Peyer's patch (tissue), 4 donors: Measurements from ENCODE around the gene ZBTB14. TPM values are rescaled to one million over a fixed set of nuclear protein-coding genes. Genes with fewer than 3 reads are reported as not detected.

Experiments
- DNase-seq, 3 donors: peaks; one replicate each; pipeline ENCODE4 v3.0.0-alpha.2; 2017 to 2019
- H3K27ac ChIP-seq, 4 donors: fragments of 200-600 bp; sonication (generic); one replicate each; pipeline ENCODE4 v1.5.1; 2016 to 2019
- H3K27me3 ChIP-seq, 2 donors: fragments of 200-600 bp; sonication (generic); one replicate each; pipeline ENCODE4 v1.5.1; 2019
- H3K36me3 ChIP-seq, 3 donors: fragments of 200-600 bp; sonication (generic); one replicate each; pipeline ENCODE4 v1.5.1; 2016 to 2019
- H3K4me1 ChIP-seq, 4 donors: fragments of 200-600 bp; sonication (generic); one replicate each; pipeline ENCODE4 v1.5.1; 2016 to 2019
- H3K4me3 ChIP-seq, 4 donors: fragments of 200-600 bp; sonication (generic); 1 replicate in 3 of 4; 2 replicates in 1 of 4; pipeline ENCODE4 v1.5.1; 2016 to 2019; ENCODE audit warnings: mild to moderate bottlenecking in 1 of 4
- H3K9me3 ChIP-seq, 4 donors: fragments of 200-600 bp; sonication (generic); one replicate each; pipeline ENCODE4 v1.5.1; 2016 to 2019; ENCODE audit warnings: mild to moderate bottlenecking in 1 of 4
- CTCF ChIP-seq, 6 experiments: fragments of 450-650 bp in 4 of 6; fragments of 200-600 bp in 2 of 6; sonication (generic) in 1 of 6; IDR thresholded peaks; one replicate each; pipeline ENCODE4 v1.5.1; 2017 to 2019; ENCODE audit warnings: antibody characterized with exemption in 6 of 6, mild to moderate bottlenecking in 3 of 6, moderate library complexity in 1 of 6
- POLR2A ChIP-seq, 2 donors: fragments of 450-650 bp; IDR thresholded peaks; one replicate each; pipeline ENCODE4 v1.5.1; 2017; ENCODE audit warnings: antibody characterized with exemption in 2 of 2, mild to moderate bottlenecking in 2 of 2, moderate library complexity in 2 of 2
- total RNA-seq, 4 donors: library from RNA; depleted of rRNA; stranded (reverse); fragments of >200 nt; gene quantifications; one replicate each; pipeline ENCODE4 v1.1.0, GENCODE V29; 2016

ZBTB14 gene
- total RNA-seq, 4 donors from 2014 or later = 5.8 to 15.0 (median 11.9) TPM

- Histone ChIP-seq H3K36me3 (peaks cover 0 to 8% (median 0%) of the 10 kb centered on the region in 3 donors), H3K4me3 (peak overlapping the region; percentile 81 to 96 (median 94)), H3K9me3 (no peaks in the 10 kb centered on the region), H3K4me1 (peaks cover 0 to 8% (median 2%) of the 10 kb centered on the region in 4 donors), H3K27me3 (no peaks in the 10 kb centered on the region), H3K27ac (peak overlapping the region; percentile 99 to 100 (median 100))
- no peak for TF ChIP-seq CTCF (IDR thresholded peaks at IDR 0.05)
- TF ChIP-seq POLR2A (IDR thresholded peaks at IDR 0.05) = peak in 1 of 2 donors; percentile 11
- peak; percentile 62 to 87 (median 82) for DNase-seq
Measured at GRCh38 chr18:5296706-5297320, 1.3 kb upstream of the ZBTB14 start.

- H3K4me3 ChIP-seq = peak overlapping the region; percentile 81 to 96 (median 94)
- peaks cover 0 to 8% (median 2%) of the 10 kb centered on the region in 4 donors for H3K4me1 ChIP-seq
- DNase-seq = peak; percentile 95 to 98 (median 98)
- TF ChIP-seq POLR2A (IDR thresholded peaks at IDR 0.05) (peak; percentile 36 to 62), CTCF (IDR thresholded peaks at IDR 0.05) (no peak)
- H3K9me3 ChIP-seq = no peaks in the 10 kb centered on the region
- no peaks in the 10 kb centered on the region for H3K27me3 ChIP-seq
- H3K36me3 ChIP-seq = peaks cover 0 to 15% (median 0%) of the 10 kb centered on the region in 3 donors
- H3K27ac ChIP-seq = peak overlapping the region; percentile 99 to 100 (median 100)
Measured at GRCh38 chr18:5295981-5296705, 617 bp upstream of the ZBTB14 start.

DNA sequence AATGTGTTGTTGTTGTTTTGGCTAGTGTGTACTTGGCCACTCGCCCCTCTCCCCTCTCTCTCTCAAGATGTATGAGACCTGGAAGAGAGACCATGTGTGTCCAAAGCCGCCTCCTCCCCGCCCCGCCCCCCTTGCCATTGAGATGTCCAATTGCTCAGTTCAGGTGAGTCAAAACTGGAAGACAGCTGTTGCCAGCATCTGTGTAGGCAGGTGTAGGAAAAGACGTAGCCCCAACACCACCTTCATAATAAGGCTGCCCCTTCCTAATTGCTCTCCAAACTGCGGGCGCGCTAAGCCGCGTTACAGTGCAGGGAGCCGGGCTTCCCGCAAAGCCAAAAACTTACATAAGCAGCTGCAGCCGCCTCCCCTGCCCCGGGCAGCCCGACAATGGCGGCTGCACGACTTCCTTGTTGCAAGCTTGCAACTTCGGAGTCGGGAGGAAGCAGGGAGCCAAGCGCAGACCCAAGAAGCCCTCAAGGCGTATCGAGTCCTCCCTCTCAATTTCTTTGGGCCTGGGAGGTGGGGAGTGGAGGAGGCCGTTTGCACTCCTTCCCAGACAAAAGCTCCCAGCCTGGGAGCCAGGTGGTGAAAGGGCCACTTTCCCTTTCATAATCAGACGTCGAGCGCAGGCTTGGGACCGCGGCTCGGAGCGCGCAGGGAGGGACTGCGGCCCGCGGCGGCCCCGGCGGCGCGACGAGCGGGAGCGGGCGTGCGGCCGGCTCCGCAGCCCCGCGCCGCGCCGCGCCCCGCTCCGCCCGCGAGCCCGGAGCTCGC, 882 bp downstream of the ZBTB14 start:
- peak; percentile 81 to 86 (median 83) for DNase-seq
- Histone ChIP-seq H3K9me3 (no peaks in the 10 kb centered on the region), H3K4me1 (peaks cover 0 to 8% (median 2%) of the 10 kb centered on the region in 4 donors), H3K36me3 (peaks cover 0 to 25% (median 0%) of the 10 kb centered on the region in 3 donors), H3K4me3 (peak overlapping the region; percentile 68 to 96 (median 78)), H3K27ac (peak overlapping the region; percentile 86 to 100 (median 100)), H3K27me3 (no peaks in the 10 kb centered on the region)
- TF ChIP-seq POLR2A (IDR thresholded peaks at IDR 0.05) = no peak
- no peak for TF ChIP-seq CTCF (IDR thresholded peaks at IDR 0.05)

- peak overlapping the region; percentile 68 to 96 (median 78) for H3K4me3 ChIP-seq
- no peak for DNase-seq
- peaks cover 0 to 25% (median 0%) of the 10 kb centered on the region in 3 donors for H3K36me3 ChIP-seq
- H3K27ac ChIP-seq = peak overlapping the region; percentile 86 to 100 (median 100)
- peaks cover 0 to 8% (median 2%) of the 10 kb centered on the region in 4 donors for H3K4me1 ChIP-seq
- TF ChIP-seq CTCF (IDR thresholded peaks at IDR 0.05) (no peak), POLR2A (IDR thresholded peaks at IDR 0.05) (no peak)
- no peaks in the 10 kb centered on the region for H3K27me3 ChIP-seq
- no peaks in the 10 kb centered on the region for H3K9me3 ChIP-seq
Measured at GRCh38 chr18:5294113-5294456, 1.4 kb downstream of the ZBTB14 start.

DNA sequence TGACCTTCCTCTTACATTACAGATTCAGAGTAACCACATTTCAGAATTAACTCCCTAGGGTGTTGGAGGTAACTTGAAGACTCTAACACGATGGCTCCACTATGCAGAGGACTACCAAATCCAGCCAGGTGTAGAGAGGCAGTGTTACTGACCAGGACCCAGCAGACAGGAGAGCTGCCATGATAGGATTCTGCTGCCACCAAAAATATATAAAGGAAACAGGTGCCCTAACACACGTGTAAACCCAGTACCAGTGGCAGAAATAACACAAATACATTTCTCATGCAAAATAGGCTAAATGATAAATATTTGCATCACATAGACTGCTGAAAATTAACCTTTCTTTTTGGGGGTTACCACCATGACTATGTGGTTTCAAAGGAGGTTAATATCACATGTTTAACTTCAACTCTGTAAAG, 7.0 kb downstream of the ZBTB14 start:
- peaks cover 0 to 25% (median 0%) of the 10 kb centered on the region in 3 donors for H3K36me3 ChIP-seq
- peaks cover 0 to 1% (median 0%) of the 10 kb centered on the region in 4 donors for H3K4me1 ChIP-seq
- no peaks in the 10 kb centered on the region for H3K27me3 ChIP-seq

More for the DNA sequence above, 7.0 kb downstream of the ZBTB14 start:
- no peak for TF ChIP-seq CTCF (IDR thresholded peaks at IDR 0.05)
- TF ChIP-seq POLR2A (IDR thresholded peaks at IDR 0.05) = no peak
- Histone ChIP-seq H3K4me3 (no peak overlapping the region), H3K27ac (no peak overlapping the region), H3K9me3 (no peaks in the 10 kb centered on the region)
- DNase-seq = no peak
